CD4-positive, alpha-beta T cell (primary cell): ENCODE measurements around the gene ACTRT2. TPM values are rescaled to one million over a fixed set of nuclear protein-coding genes. Genes with fewer than 3 reads are reported as not detected.

Source experiments
- ATAC-seq: fragments of 200-7000 bp; cut with Tn5 transposase; one replicate; pipeline ENCODE4 v1.10.0; 2022; ENCODE audit warnings: mild to moderate bottlenecking; ENCODE audit not compliant: poor library complexity
- CTCF ChIA-PET: fragments of 350-600 bp; sonication (Branson Sonifier 250); formaldehyde crosslinking; loops from one replicate; lab custom pipeline; 2021; ENCODE audit warnings: antibody characterized with exemption, inconsistent platforms; lab: Charles Lee
- POLR2A ChIA-PET: fragments of 350-600 bp; sonication (Branson Sonifier 250); formaldehyde crosslinking; loops from one replicate; lab custom pipeline; 2021; ENCODE audit warnings: antibody characterized with exemption, inconsistent platforms; lab: Charles Lee
- DNase-seq, 14 experiments: peaks; one replicate each; pipeline ENCODE4 v3.0.0-alpha.2; 2013 to 2020; ENCODE audit warnings: mixed read lengths in 2 of 14
- H3K27ac ChIP-seq, 2 donors: one replicate each; pipeline versions ENCODE4 v1.5.1 to v1.7.0; 2013; ENCODE audit warnings: low read length in 2 of 2, low read depth in 1 of 2, mild to moderate bottlenecking in 1 of 2
- H3K27me3 ChIP-seq, 2 experiments: 1 replicate in 1 of 2; 2 replicates in 1 of 2; pipeline versions ENCODE4 v1.6.1 to v1.7.0; 2013; ENCODE audit warnings: low read length in 2 of 2, control low read depth in 1 of 2, mild to moderate bottlenecking in 1 of 2, moderate library complexity in 1 of 2; ENCODE audit not compliant: insufficient read depth in 2 of 2, control insufficient read depth in 1 of 2
- H3K36me3 ChIP-seq: one replicate; pipeline ENCODE4 v1.6.1; 2013; ENCODE audit warnings: low read length, control low read depth; ENCODE audit not compliant: insufficient read depth
- H3K4me1 ChIP-seq: one replicate; pipeline ENCODE4 v1.6.1; 2013; ENCODE audit warnings: low read length, control low read depth; ENCODE audit not compliant: insufficient read depth
- H3K4me3 ChIP-seq: one replicate; pipeline ENCODE4 v1.5.1; 2013; ENCODE audit warnings: mild to moderate bottlenecking, low read length, moderate library complexity
- H3K9me3 ChIP-seq, 2 experiments: 1 replicate in 1 of 2; 2 replicates in 1 of 2; pipeline versions ENCODE4 v1.6.1 to v1.7.0; 2013; ENCODE audit warnings: low read length in 2 of 2, mild to moderate bottlenecking in 2 of 2, control low read depth in 1 of 2, moderate library complexity in 1 of 2; ENCODE audit not compliant: control insufficient read depth in 1 of 2, insufficient read depth in 1 of 2
- H3K27ac Mint-ChIP-seq: one replicate; pipeline ENCODE4 v1.8.0; 2020; ENCODE audit warnings: mixed read lengths
- H3K27me3 Mint-ChIP-seq: one replicate; pipeline ENCODE4 v1.8.0; 2021; ENCODE audit warnings: mixed read lengths
- H3K36me3 Mint-ChIP-seq: one replicate; pipeline ENCODE4 v1.8.0; 2021; ENCODE audit warnings: low read depth, mixed read lengths
- H3K4me1 Mint-ChIP-seq: one replicate; pipeline ENCODE4 v1.8.0; 2021; ENCODE audit warnings: low read depth, mixed read lengths
- H3K4me3 Mint-ChIP-seq: one replicate; pipeline ENCODE4 v1.8.0; 2020; ENCODE audit warnings: mild to moderate bottlenecking, mixed read lengths
- H3K9me3 Mint-ChIP-seq: one replicate; pipeline ENCODE4 v1.8.0; 2020; ENCODE audit warnings: mixed read lengths
- intact Hi-C, 2 experiments: fragments of 100-400 bp; cut with DNase I in 1 of 2; cut with micrococcal nuclease in 1 of 2; formaldehyde crosslinking; loops; one replicate each; pipeline versions ENCODE4 v1.15.1 to v1.9.0; 2023 to 2025; cut with DNase I, micrococcal nuclease
- total RNA-seq, 174 experiments: library from RNA in 2 of 174; stranded (reverse) in 2 of 174; gene quantifications; one replicate each; pipeline ENCODE4 v1.2.3 and lab custom pipeline; 2021 to 2026
- TF ChIP-seq, protein P1 (sequence below): fragments of 200-600 bp; IDR thresholded peaks from one replicate; pipeline ENCODE4 v1.8.0; 2022; ENCODE audit warnings: antibody characterized with exemption, mild to moderate bottlenecking

The ACTRT2 gene
- total RNA-seq, 2 experiments from 2014 or later: not detected

DNA sequence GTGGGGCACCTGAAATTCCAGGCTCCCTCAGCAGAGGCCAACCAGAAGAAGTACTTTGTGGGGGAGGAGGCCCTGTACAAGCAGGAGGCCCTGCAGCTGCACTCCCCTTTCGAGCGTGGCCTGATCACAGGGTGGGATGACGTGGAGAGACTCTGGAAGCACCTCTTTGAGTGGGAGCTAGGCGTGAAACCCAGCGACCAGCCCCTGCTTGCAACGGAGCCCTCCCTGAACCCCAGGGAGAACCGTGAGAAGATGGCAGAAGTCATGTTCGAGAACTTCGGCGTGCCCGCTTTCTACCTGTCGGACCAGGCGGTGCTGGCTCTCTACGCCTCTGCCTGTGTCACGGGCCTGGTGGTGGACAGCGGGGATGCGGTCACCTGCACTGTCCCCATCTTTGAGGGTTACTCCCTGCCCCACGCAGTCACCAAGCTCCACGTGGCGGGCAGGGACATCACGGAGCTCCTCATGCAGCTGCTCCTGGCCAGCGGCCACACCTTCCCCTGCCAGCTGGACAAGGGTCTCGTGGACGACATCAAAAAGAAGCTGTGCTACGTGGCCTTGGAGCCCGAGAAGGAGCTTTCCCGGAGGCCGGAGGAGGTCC is 634 bp downstream of the ACTRT2 start:
- Histone ChIP-seq H3K4me3 (no peak overlapping the region), H3K36me3 (no peaks in the 10 kb centered on the region), H3K27ac (no peak overlapping the region), H3K4me1 (no peaks in the 10 kb centered on the region), H3K27me3 (peaks cover 0 to 2% of the 10 kb centered on the region in 2 experiments), H3K9me3 (peaks cover 0 to 21% of the 10 kb centered on the region in 2 experiments)
- Mint-ChIP-seq H3K36me3 (no peaks in the 10 kb centered on the region), H3K4me3 (no peak overlapping the region), H3K4me1 (no peaks in the 10 kb centered on the region), H3K9me3 (no peaks in the 10 kb centered on the region), H3K27me3 (no peaks in the 10 kb centered on the region), H3K27ac (no peak overlapping the region)
- ATAC-seq: no peak
- intact Hi-C loops: no loop called here
- TF ChIP-seq, protein P1, sequence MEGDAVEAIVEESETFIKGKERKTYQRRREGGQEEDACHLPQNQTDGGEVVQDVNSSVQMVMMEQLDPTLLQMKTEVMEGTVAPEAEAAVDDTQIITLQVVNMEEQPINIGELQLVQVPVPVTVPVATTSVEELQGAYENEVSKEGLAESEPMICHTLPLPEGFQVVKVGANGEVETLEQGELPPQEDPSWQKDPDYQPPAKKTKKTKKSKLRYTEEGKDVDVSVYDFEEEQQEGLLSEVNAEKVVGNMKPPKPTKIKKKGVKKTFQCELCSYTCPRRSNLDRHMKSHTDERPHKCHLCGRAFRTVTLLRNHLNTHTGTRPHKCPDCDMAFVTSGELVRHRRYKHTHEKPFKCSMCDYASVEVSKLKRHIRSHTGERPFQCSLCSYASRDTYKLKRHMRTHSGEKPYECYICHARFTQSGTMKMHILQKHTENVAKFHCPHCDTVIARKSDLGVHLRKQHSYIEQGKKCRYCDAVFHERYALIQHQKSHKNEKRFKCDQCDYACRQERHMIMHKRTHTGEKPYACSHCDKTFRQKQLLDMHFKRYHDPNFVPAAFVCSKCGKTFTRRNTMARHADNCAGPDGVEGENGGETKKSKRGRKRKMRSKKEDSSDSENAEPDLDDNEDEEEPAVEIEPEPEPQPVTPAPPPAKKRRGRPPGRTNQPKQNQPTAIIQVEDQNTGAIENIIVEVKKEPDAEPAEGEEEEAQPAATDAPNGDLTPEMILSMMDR: no peak
- CTCF ChIA-PET: no interaction called here
- POLR2A ChIA-PET: no interaction called here
- DNase-seq: no peak

DNA sequence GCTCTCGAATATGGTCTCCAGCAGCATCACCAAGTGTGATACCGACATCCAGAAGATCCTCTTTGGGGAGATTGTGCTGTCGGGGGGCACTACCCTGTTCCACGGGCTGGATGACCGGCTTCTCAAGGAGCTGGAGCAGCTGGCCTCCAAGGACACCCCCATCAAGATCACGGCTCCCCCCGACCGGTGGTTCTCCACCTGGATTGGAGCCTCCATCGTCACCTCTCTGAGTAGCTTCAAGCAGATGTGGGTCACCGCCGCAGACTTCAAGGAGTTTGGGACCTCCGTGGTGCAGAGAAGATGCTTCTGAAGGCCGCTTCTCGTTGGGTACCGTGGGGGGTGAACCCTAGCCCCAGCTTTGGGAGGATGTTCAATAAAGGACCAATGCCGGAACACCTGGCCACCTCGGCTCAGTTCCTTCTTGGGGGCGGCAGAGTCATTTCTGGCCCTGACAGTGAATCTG is 1.3 kb downstream of the ACTRT2 start:
- TF ChIP-seq, protein P1: no peak
- no peak overlapping the region for H3K4me3 ChIP-seq
- CTCF ChIA-PET: no interaction called here
- POLR2A ChIA-PET: no interaction called here
- H3K27me3 ChIP-seq: peaks cover 0 to 2% of the 10 kb centered on the region in 2 experiments
- ATAC-seq: no peak
- intact Hi-C loops: no loop called here
- peaks cover 0 to 24% of the 10 kb centered on the region in 2 experiments for H3K9me3 ChIP-seq
- H3K27ac ChIP-seq: no peak overlapping the region
- no peak overlapping the region for H3K27ac Mint-ChIP-seq
- no peaks in the 10 kb centered on the region for H3K4me1 ChIP-seq
- no peaks in the 10 kb centered on the region for H3K27me3 Mint-ChIP-seq
- no peaks in the 10 kb centered on the region for H3K9me3 Mint-ChIP-seq
- H3K36me3 ChIP-seq: no peaks in the 10 kb centered on the region
- DNase-seq: no peak
- H3K4me1 Mint-ChIP-seq: no peaks in the 10 kb centered on the region
- H3K4me3 Mint-ChIP-seq: no peak overlapping the region
- no peaks in the 10 kb centered on the region for H3K36me3 Mint-ChIP-seq

DNA sequence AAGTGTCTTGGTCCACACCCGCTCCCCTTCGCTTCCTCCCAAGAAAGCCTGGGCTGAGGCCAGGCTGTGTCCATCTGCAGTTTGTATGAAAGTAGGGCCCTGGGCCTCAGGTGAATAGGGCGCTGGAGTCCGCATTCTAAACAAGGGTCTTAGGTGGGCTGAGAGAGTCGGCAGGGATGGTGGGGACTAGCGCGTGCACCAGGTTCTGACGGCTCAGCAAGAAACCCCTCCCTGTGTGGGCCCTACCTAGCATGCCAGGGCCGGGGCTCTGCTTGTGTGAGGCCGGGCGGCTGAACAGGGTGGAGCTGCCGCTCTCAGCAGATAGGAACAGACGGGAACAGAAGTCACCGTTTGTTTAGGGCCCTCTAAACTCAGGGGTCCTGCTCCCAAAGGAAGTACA is 1.7 kb downstream of the ACTRT2 start:
- H3K27me3 ChIP-seq: peaks cover 0 to 2% of the 10 kb centered on the region in 2 experiments
- Mint-ChIP-seq H3K4me3 (no peak overlapping the region), H3K27ac (no peak overlapping the region), H3K4me1 (no peaks in the 10 kb centered on the region), H3K9me3 (no peaks in the 10 kb centered on the region), H3K27me3 (no peaks in the 10 kb centered on the region), H3K36me3 (no peaks in the 10 kb centered on the region)
- TF ChIP-seq, protein P1: no peak
- ATAC-seq (no peak), DNase-seq (no peak)
- peaks cover 0 to 24% of the 10 kb centered on the region in 2 experiments for H3K9me3 ChIP-seq
- H3K27ac ChIP-seq: no peak overlapping the region
- intact Hi-C loops: no loop called here
- no peak overlapping the region for H3K4me3 ChIP-seq
- POLR2A ChIA-PET: no interaction called here
- no peaks in the 10 kb centered on the region for H3K36me3 ChIP-seq
- H3K4me1 ChIP-seq: no peaks in the 10 kb centered on the region
- CTCF ChIA-PET: no interaction called here
